Germinal center (tissue), 1 donor: ENCODE data around the gene OR6S1.
"Not testable (repeated sequence)": the region's sequence is repeated elsewhere in the genome, so short reads cannot be mapped to it uniquely, and the experiment has no call there.

Experiments used
- DNase-seq: peaks from one replicate; pipeline ENCODE4 v3.0.0; 2012; ENCODE audit warnings: mixed read lengths, low spot score

Gene OR6S1

GRCh38 chr14:20631023-20631879, 10.2 kb downstream of the OR6S1 start:
- DNase-seq, result no peak

- DNase-seq, result peak; percentile 22
Observed at GRCh38 chr14:20630340-20631022, 11.0 kb downstream of the OR6S1 start.

GRCh38 chr14:20628063-20628854, 13.2 kb downstream of the OR6S1 start:
- DNase-seq, result no peak

- no peak for DNase-seq
Observed at GRCh38 chr14:20627346-20628027, 14.0 kb downstream of the OR6S1 start.

- DNase-seq, result no peak
Observed at GRCh38 chr14:20626274-20626673, 15.2 kb downstream of the OR6S1 start.

GRCh38 chr14:20624495-20625070, 16.9 kb downstream of the OR6S1 start:
- peak; percentile 54 for DNase-seq

GRCh38 chr14:20623798-20624197, 17.7 kb downstream of the OR6S1 start:
- DNase-seq, result no peak

- DNase-seq, result no peak
Observed at GRCh38 chr14:20622816-20623291, 18.6 kb downstream of the OR6S1 start.

GRCh38 chr14:20620798-20621478, 20.6 kb downstream of the OR6S1 start:
- DNase-seq, result no peak

- DNase-seq, result not testable (repeated sequence)
Observed at GRCh38 chr14:20619688-20620087, 21.8 kb downstream of the OR6S1 start.

GRCh38 chr14:20618271-20618749, 23.2 kb downstream of the OR6S1 start:
- DNase-seq, result no peak

GRCh38 chr14:20617138-20618003, 24.1 kb downstream of the OR6S1 start:
- DNase-seq, result no peak

- no peak for DNase-seq
Observed at GRCh38 chr14:20615996-20616395, 25.5 kb downstream of the OR6S1 start.

GRCh38 chr14:20614038-20614840, 27.3 kb downstream of the OR6S1 start:
- no peak for DNase-seq

GRCh38 chr14:20613094-20614037, 28.1 kb downstream of the OR6S1 start:
- peak; percentile 75 for DNase-seq

- DNase-seq, result peak; percentile 51
Observed at GRCh38 chr14:20612403-20612802, 29.1 kb downstream of the OR6S1 start.

- DNase-seq, result no peak
Observed at GRCh38 chr14:20611277-20611676, 30.2 kb downstream of the OR6S1 start.
